ENCODE measurements around the gene SNRPD2. TPM values are rescaled to one million over a fixed set of nuclear protein-coding genes. Genes with fewer than 3 reads are reported as not detected.
A peak's percentile ranks its signal among the peaks of the same experiment; 100 is the strongest.
"Not testable (repeated sequence)": the region's sequence is repeated elsewhere in the genome, so short reads cannot be mapped to it uniquely, and the experiment has no call there.

SNRPD2 gene
- 210 TPM for total RNA-seq
- long read RNA-seq, transcript SNRPD2-201 (3 exons, 901 nt), result major isoform, 68 of 72 reads
- long read RNA-seq, partial matches to known transcripts, result 4 of 72 reads
- long read RNA-seq, other reads (novel, unspliced or antisense), result 0 of 72 reads

DNA sequence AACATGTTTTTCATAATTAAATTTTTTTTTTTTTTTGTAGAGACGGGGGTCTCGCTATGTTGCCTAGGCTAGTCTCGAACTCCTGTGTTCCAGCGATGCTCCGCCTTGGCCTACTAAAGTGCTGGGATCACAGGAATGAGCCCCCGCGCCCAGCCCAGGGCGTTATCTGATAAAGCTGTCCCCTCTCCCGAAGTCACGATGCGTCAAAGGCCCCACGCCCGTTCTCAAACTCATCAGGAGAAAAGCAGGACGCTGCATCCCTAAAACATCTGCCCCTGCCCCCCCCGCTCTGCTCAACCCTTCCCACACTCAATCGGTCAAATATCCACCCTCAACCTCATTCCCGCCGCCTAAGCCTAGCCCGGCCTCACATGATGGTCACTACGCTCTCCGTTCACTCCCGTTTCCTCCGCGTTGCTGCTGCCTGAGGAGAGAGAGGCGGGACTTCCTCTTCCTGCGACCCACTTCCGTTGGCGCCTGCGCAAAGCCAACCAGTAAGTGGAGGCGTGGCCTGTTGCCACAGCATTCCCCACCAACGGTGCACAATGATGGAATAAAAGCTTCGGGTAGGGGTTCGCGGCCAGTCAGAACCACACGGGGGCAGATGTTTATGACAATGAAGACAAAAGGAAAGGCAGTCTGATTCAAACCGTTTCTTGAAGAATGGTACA lies at the start of gene SNRPD2:
TSS of gene SNRPD2 (minus strand) at position 438 of the 671 bp plus-strand sequence. CDS start at position 373, 65 bp downstream.
- intact Hi-C loops (cut with DNase I), result loop anchor here (2.0 to 5.0 kb wide), 3 partner anchors 25 to 77 kb away; partner anchors contain the start of genes FBXO46, MEIOSIN and SIX5
- DNase-seq (ENCODE audit: low spot score), result peak; percentile 97

DNA sequence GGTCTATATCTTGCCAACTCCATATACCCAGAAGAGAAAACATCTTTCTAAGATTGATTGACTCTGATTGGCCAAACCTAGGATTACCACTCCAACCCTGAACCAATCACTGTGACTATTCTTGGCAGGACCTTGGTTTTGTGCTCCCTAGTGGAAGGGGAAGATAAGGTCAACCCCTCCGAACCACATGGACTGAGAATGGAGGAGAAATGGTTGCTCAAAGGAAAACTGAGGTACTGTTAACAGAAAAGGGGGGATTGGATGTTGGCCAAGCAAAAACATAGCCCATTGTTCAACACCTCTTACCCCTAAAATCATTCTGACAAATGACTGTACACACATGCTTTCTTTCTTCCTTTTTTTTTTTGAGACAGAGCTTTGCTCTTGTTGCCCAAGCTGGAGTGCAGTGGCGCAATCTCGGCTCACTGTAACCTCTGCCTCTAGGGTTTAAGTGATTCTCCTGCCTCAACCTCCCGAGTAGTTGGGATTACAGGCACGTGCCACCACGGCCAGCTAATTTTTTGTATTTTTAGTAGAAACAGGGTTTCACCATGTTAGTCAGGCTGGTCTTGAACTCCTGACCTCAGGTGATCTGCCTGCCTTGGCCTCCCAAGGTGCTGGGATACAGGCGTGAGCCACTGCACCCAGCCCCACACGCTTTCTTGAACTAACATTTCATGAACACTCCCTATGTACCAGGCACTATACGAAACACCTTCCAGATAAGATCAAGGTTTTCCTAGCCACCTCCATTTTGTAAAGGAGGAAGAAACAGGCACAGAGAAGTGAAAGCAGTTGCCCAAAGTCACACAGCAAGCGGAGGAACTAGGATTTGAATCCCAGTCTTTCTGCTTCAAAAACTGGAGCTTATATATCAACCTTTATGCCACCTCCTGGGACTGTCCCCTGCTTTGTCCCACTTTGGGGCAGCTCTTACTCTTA lies 48.0 kb upstream of the SNRPD2 start:
- intact Hi-C loops (cut with DNase I), result no loop called here
- DNase-seq (ENCODE audit: low spot score), result no peak

DNA sequence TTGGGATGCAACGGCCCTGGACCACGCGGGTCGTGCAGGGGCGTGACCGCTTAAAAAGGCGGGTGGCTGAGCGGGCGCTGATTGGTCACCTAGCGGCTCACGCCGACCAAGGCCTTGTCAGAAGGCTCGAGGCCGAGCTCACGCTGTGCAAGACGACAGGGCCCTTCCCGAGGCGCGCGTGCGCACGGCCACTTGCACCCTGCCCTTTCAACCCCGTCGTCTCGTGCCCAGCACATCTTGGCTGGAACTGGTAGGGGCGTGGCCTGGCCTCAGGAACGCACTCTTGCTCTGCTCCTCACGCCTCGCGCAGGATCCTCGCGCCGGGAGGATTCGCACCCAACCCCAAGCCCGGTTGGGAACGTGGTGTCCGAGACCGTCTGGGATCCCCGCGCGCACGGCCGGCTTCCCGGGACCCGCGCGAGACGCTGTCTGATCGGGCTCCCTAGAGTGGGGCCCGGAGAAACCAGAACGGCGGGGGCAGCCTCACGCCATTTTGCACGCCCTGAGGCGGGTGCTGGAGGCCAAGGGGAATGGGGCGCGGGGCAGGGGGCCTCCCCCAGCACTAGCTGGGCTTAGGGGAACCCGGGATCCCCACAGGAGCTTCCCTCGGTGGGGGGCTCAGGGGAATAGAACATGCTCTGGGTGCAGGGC lies 41.5 kb upstream of the SNRPD2 start, which contains the start of gene MEIOSIN:
TSS of gene MEIOSIN (plus strand) at position 280 of the 651 bp plus-strand sequence. CDS start 1,938 bp downstream, outside the sequence.
- DNase-seq (ENCODE audit: low spot score), result no peak
- intact Hi-C loops (cut with DNase I), result loop anchor here (5.0 kb wide), 1 partner anchor 41 kb away; the partner anchor contains the start of genes QPCTL and SNRPD2

DNA sequence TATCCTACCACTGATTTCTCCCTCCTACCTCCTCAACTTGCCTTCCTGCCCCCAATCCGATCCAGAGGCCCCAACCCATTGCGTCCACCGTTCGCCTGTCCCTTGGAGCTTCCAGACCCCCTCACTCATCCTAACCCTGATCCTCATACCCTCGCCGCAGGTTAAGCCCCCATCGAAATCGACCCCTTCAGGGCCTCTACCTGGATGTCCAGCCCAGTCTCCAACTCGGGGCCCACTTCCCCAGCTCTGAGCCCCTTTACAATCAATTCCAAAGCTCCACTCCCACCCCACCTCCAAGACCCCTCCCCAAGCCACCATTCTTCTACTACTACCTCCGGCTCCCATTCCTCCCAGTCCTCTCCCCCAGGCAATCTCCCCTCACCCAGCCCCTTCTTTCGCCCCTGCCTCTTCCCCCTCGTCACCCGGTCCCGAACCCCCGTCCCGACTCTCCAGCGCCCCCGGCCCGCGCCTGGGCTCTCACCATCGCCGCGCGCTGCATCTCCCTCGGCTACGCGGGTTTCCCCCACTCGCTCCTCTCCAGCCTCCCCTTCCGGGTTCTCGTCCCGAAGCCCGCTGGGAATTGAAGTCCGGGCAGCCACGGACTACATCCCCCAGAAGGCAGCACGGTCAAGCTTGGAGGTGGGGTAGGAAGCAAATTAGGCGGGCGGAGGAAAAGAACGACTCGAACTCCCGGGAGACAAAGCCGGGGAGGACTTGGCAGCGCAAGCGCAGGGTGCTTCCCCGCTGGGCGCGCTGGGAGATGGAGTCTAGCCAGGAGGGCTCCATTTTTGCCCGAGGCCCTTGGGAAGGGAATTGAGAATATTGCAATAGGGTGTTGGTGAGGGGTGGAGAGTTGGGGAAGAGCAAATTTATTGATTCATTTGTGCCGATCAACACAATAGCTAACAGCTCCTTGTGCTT lies 38.9 kb upstream of the SNRPD2 start, which contains the start of gene FBXO46:
TSS of gene FBXO46 (minus strand) at position 529 of the 921 bp plus-strand sequence. CDS start 17,401 bp downstream, outside the sequence.
- peak; percentile 98 for DNase-seq (ENCODE audit: low spot score)
- intact Hi-C loops (cut with DNase I), result loop anchor here (2.0 to 5.0 kb wide), 3 partner anchors 14 to 38 kb away; partner anchors contain the start of genes QPCTL and SNRPD2

DNA sequence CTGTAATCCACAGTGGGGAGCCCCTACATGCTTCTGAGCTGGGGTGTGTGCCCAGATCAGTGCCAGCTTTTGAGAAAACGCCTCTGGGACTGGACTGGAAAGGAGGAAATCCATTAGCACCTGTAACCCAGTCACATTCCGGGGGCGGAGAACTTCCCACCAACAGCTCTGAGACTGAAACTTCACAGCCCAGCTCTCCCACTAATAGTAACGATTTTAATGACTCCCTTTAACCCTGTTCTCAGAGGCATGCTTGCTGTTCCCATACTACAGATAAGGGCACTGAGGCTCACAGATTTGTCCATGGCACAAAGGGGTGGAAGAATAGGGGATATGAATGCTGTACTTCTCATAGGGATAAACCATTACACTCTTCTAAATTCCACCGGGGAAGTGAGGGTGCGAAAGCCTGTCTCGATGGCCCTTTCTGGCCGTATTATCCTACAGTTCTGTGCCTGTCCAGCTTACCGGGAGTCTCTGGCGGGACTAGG lies 38.1 kb upstream of the SNRPD2 start:
- intact Hi-C loops (cut with DNase I), result loop anchor here (2.0 to 5.0 kb wide), 3 partner anchors 13 to 38 kb away; partner anchors contain the start of genes QPCTL and SNRPD2
- no peak for DNase-seq (ENCODE audit: low spot score)

DNA sequence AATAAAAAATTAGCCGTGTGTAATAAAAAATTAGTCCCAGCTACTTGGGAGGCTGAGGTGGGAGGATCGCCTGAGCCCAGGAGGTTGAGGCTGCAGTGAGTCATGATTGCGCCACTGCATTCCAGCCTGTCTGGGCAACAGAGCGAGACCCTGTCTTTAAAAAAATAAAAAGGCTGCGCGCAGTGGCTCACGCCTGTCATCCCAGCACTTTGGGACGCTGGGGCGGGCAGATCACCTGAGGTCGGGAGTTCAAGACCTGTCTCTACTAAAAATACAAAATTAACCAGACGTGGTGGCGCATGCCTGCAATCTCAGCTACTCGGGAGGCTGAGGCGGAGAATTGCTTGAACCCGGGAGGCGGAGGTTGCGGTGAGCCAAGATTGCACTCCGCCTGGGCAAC lies 36.9 kb upstream of the SNRPD2 start:
- DNase-seq (ENCODE audit: low spot score); intact Hi-C loops (cut with DNase I): not testable (repeated sequence)

DNA sequence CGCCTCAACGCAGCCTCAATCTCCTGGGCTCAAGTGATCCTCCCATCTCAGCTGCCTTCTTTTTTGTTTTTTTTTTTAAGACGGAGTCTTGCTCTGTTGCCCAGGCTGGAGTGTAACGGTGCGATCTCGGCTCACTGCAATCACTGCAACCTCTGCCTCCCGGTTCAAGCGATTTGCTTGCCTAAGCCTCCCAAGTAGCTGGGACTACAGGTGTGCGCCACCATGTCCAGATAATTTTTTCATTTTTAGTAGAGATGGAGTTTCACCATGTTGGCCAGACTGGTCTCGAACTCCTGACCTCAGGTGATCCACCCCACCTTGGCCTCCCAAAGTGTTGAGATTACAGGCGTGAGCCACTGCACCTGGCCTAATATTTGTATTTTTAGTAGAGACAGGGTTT lies 28.3 kb upstream of the SNRPD2 start:
- intact Hi-C loops (cut with DNase I); DNase-seq (ENCODE audit: low spot score): not testable (repeated sequence)

DNA sequence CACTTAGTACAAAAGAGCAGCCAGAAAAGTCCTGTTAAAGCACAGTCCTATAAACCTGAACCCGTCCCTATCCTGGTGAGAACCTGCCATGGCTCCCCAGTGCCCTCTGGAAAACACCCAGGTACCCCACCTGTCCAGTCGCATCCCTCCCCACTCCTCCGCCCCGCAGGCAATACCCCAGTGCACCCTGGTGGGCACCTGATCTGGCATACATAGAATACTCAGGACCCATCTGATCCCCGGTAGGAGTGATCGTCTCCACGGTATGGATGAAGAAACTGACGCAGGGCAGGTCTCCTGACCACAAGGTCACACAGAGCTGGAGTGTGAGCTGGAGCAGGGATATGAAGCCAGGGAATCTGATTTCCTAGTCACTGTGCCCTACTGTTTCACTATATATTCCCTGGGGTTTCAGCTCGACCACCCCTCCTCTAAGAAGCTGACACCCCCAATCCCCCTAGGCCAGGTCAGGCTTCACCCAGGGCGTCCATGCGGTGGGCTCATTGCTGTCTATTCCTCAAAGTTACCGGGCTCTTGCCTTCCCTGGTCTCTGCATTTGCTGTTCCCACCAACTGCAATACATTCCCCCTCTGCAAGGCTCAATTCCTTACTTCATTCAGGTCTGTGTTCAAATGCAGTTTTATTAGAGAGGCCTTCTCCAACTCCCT lies 26.4 kb upstream of the SNRPD2 start:
- intact Hi-C loops (cut with DNase I), result loop anchor here (2.0 kb wide), 3 partner anchors 13 to 51 kb away; partner anchors contain the start of genes FBXO46, QPCTL and SIX5
- DNase-seq (ENCODE audit: low spot score), result no peak

DNA sequence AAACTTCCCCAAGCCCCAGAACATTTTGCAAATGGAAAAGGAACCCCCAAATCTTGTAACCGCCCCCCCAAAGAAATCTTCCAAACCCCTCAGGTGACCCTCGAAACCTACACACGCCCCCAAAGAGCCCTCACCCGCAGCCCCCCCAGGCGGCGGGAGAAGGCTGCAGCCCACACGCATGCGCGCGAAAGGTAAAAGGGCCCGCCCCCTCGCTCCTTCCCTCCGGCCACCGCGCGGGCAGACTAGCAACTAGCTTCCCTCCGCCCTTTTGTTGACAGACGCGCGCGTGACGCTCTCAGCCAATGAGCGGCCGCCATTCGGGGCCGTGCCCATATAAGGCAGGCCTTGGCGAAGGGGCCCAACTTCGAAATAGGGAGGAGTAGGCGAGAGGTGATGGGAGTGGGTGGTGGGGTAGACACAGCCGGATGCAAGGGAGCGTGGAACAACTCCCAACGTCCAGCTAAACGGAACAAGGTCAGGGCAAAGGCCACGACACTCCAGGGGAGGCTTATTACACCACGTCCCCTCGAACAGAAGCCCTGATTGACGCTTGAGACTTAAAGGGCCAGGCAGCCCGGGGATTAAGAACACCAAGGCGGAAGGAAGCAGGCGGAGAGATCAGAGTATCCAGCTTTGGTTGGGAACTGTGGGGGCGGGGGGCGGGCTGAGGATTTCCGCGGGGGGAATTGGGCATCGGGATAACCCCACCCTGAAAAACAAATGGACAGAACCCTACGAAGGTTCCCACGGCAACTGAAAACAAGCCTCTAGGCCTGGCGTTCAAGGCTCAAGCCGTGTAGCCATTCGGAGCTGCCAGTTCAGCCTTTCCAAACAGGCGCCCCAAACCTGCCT lies 25.6 kb upstream of the SNRPD2 start:
- peak; percentile 100 for DNase-seq (ENCODE audit: low spot score)
- intact Hi-C loops (cut with DNase I), result loop anchor here (2.0 kb wide), 3 partner anchors 13 to 51 kb away; partner anchors contain the start of genes FBXO46, QPCTL and SIX5

DNA sequence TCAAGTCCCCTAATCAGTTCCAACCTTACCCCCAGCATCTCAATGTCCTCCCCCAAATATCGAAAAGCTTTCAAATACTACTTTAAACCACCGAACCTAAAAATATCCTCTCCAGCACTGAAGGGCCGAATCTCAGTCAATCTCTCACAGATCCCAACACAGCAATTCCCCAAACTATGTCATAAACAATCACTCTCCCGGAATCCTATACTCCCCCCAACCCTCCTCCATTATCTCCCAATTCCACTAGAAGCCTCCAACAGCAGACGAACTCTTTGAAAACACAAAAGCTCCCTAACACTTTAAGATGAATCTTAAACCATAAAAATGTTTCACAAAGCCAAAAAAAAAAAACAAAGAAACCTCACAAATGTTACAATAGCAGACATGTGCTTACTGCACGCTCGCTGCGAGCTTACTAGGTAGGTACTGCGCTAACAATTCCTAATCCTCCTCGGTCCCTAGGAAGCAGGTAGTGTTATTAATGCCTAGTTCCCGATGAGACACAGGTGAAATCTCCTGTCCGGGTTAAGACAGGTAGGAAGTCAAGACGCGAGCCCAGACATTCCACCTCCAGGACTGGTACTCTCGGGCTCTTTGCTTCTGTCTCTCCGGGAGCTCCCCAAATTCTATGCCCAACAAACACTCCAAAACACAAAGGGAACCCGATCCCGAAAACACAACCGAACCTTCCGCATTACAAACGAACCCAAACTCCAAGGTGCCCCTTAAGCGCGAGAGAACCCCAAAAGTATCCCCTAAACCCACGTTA lies 24.8 kb upstream of the SNRPD2 start:
- DNase-seq (ENCODE audit: low spot score), result no peak
- intact Hi-C loops (cut with DNase I), result loop anchor here (2.0 kb wide), 3 partner anchors 14 to 52 kb away; partner anchors contain the start of genes FBXO46, QPCTL and SIX5

DNA sequence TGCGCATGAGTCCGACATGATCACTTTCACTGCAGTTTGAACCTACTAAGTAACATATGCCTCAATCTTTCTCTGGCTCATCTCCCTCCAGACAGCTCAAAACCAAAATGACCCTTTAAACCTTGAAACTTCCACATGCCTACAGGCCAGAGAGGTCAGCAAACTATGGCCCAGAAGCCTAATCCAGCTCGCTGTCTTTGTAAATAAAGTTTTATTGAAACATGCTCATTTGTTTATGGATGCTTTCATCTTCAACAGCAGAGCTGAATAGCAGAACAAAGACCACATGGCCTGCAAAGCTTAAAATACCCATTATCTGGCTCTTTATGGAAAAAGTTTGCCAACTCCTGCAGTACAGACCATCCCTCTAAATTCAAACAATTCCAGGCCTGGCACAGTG lies 23.4 kb upstream of the SNRPD2 start:
- intact Hi-C loops (cut with DNase I), result no loop called here
- DNase-seq (ENCODE audit: low spot score), result no peak

DNA sequence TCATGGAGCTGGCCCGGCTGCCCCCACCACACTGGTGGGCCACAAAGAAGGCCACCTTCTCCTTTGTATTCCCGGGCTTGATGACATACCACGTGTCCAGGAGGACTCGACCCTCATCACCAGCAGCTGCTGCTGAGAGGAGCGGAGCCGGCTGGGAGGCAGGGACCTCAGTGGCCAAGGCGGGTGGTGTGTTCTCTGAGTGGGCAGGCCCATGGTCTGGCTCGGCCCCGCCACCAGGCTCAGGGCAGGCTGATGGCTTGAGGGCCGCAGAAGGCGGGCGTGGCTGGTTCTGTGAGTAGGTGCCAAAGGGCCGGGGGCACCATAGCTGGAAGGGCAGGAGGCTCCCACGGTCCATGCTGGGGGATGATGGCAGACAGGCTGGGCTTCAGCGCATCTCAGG lies 21.4 kb upstream of the SNRPD2 start:
- intact Hi-C loops (cut with DNase I), result no loop called here

DNA sequence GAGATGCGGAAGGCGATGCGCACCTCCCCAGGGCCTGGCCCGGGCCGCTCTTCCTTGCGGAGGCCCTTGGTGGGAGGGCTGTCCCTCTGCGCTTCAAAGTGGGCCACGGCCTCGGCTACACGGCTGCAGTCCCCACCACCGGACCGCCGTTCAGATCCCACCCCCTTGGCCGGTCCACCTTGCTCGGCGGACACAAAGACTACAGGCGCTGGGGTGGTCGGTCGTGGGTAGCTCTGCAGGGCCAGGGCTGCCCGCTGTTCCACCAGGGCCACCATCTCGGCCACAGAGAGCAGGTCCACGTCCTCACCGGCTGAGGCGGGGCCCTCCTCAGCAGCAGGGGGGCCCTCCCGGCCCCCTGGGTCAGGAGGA lies 20.9 kb upstream of the SNRPD2 start:
- intact Hi-C loops (cut with DNase I), result no loop called here
- DNase-seq (ENCODE audit: low spot score), result no peak

More for the DNA sequence above, 21.4 kb upstream of the SNRPD2 start:
- no peak for DNase-seq (ENCODE audit: low spot score)

DNA sequence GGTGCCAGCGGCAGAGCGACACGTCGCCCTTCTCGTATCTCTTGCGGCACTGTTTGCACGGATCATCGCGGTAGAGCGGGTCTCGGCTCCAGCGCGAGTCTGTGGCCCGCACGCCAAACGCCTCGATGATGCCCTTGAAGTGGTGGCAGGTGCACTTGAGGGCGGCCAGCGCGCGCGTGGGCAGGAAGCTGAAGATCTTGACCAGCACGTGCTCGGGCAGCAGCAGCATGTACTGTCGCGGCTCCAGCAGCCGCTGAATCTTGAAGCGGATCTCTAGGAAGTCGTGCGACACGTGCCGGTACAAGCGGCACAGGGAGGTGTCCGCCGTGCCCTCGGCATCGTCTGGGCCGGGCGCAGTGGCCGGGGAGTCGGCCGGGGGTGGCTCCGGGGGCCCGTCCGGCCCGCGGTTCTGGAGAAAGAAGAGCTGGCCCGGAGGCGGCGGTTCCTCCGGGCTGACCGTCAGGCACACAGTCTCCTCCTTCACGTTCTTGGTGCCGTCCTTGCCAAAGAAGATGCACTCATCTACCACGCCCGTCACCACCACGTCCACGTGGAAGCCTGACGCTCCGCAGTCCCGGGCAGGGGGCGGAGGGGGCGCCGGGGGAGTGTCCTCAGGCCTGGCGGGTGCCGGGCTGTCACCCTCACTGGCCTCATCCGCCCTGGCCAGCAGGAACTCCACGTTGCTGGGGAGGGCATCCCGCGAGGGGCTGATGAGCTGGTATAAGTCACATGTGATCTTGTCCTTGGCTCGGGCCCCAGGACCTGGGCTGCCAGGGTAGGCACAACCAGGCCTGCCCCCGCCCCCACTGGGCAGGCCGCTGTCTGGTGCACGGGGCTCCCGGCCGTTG lies 20.3 kb upstream of the SNRPD2 start:
- no peak for DNase-seq (ENCODE audit: low spot score)
- intact Hi-C loops (cut with DNase I), result no loop called here
